Keratinocyte (primary cell): ENCODE measurements around the gene ARID1B. TPM values are rescaled to one million over a fixed set of nuclear protein-coding genes. Genes with fewer than 3 reads are reported as not detected.

Source experiments
- DNase-seq: peaks from one replicate; pipeline ENCODE4 v3.0.0-alpha.2; 2011; ENCODE audit warnings: low read depth, missing footprints, low spot score
- FAIRE-seq: peaks from 2 replicates; lab custom pipeline; 2011; peaks lifted over from hg19 to GRCh38; lab: Jason Lieb, UNC
- H2AFZ ChIP-seq: 2 replicates; pipeline ENCODE4 v1.6.0; 2012; ENCODE audit warnings: low read length, control low read depth, inconsistent platforms; ENCODE audit not compliant: control insufficient read depth
- H3K27ac ChIP-seq: 2 replicates; pipeline ENCODE4 v1.5.1; 2011; ENCODE audit warnings: low read length; ENCODE audit not compliant: control insufficient read depth, insufficient read depth
- H3K27me3 ChIP-seq: 3 replicates; pipeline ENCODE4 v1.6.0; 2011; ENCODE audit warnings: low read length; ENCODE audit not compliant: control insufficient read depth, insufficient read depth; ENCODE audit errors: extremely low read depth
- H3K36me3 ChIP-seq, 2 experiments: 2 replicates in 1 of 2; 3 replicates in 1 of 2; pipeline ENCODE4 v1.5.1; 2011; ENCODE audit warnings: low read length in 2 of 2, mild to moderate bottlenecking in 1 of 2; ENCODE audit not compliant: control insufficient read depth in 2 of 2, insufficient read depth in 2 of 2; ENCODE audit errors: extremely low read depth in 1 of 2
- H3K4me1 ChIP-seq: 3 replicates; pipeline ENCODE4 v1.5.1; 2011; ENCODE audit warnings: low read length; ENCODE audit not compliant: control insufficient read depth, insufficient read depth; ENCODE audit errors: extremely low read depth
- H3K4me2 ChIP-seq: 3 replicates; pipeline ENCODE4 v1.6.0; 2011; ENCODE audit warnings: low read depth, low read length; ENCODE audit not compliant: control insufficient read depth, insufficient read depth; ENCODE audit errors: extremely low read depth
- H3K4me3 ChIP-seq, 3 experiments: fragments of 200-600 bp in 1 of 3; sonication (generic) in 1 of 3; 2 replicates in 2 of 3; 3 replicates in 1 of 3; pipeline ENCODE4 v1.5.1; 2011 to 2016; ENCODE audit warnings: low read length in 3 of 3, mild to moderate bottlenecking in 3 of 3, control low read depth in 2 of 3, inconsistent platforms in 1 of 3, low read depth in 1 of 3, mixed read lengths in 1 of 3, mixed run types in 1 of 3, moderate library complexity in 1 of 3; ENCODE audit not compliant: control insufficient read depth in 2 of 3, insufficient read depth in 2 of 3; ENCODE audit errors: extremely low read depth in 1 of 3
- H3K79me2 ChIP-seq: 2 replicates; pipeline ENCODE4 v1.6.0; 2012; ENCODE audit warnings: low read length; ENCODE audit not compliant: control insufficient read depth, insufficient read depth
- H3K9ac ChIP-seq: 3 replicates; pipeline ENCODE4 v1.6.0; 2011; ENCODE audit warnings: low read length; ENCODE audit not compliant: control insufficient read depth, insufficient read depth; ENCODE audit errors: extremely low read depth
- H3K9me1 ChIP-seq: 3 replicates; pipeline ENCODE4 v1.6.0; 2011; ENCODE audit warnings: low read length; ENCODE audit not compliant: control insufficient read depth, insufficient read depth; ENCODE audit errors: extremely low read depth
- H3K9me3 ChIP-seq: 2 replicates; pipeline ENCODE4 v1.5.1; 2012; ENCODE audit warnings: low read depth, low read length; ENCODE audit not compliant: control insufficient read depth
- H4K20me1 ChIP-seq: 3 replicates; pipeline ENCODE4 v1.6.0; 2011; ENCODE audit warnings: low read length; ENCODE audit not compliant: control insufficient read depth, insufficient read depth; ENCODE audit errors: extremely low read depth
- EZH2 ChIP-seq: IDR thresholded peaks from one replicate; pipeline ENCODE4 v1.6.1; 2012; ENCODE audit warnings: inconsistent platforms, mild to moderate bottlenecking, low read length, moderate library complexity
- dilution Hi-C: fragments of 300-500 bp; cut with MboI; formaldehyde crosslinking; loops from one replicate; pipeline ENCODE4 v1.7.0; 2020; ENCODE audit warnings: low sequenced_read_pairs; ENCODE audit not compliant: extremely low pct_ligation_motif_present
- polyA plus RNA-seq, 5 experiments: library from polyadenylated mRNA; depleted of rRNA in 3 of 5; stranded (reverse) in 3 of 5; stranded (forward) in 1 of 5; unstranded in 1 of 5; fragments of >200 nt; gene quantifications; 1 replicate in 1 of 5; 2 replicates in 3 of 5; 3 replicates in 1 of 5; pipeline versions ENCODE4 v1.2.1 to v1.2.3, GENCODE V29; 2011 to 2012; ENCODE audit warnings: missing spikeins in 2 of 5, low read depth in 1 of 5, low replicate concordance in 1 of 5
- TF ChIP-seq, protein P1 (sequence below), 3 experiments: IDR thresholded peaks in 1 of 3; conservative IDR thresholded peaks in 1 of 3; optimal IDR thresholded peaks in 1 of 3; 2 replicates in 2 of 3; 3 replicates in 1 of 3; pipeline versions ENCODE3 to v1.5.1; 2011; ENCODE audit warnings: low read length in 3 of 3, mild to moderate bottlenecking in 3 of 3, moderate library complexity in 2 of 3, control low read depth in 1 of 3, inconsistent platforms in 1 of 3; ENCODE audit not compliant: insufficient read depth in 2 of 3; ENCODE audit errors: extremely low read depth in 1 of 3

The ARID1B gene
- polyA plus RNA-seq, 1 donor (not counting 4 experiments of a cell fraction or from before 2014, with no cell fraction given) = 14.9 TPM

GRCh38 chr6:157233156-157233555 lies 456.0 kb downstream of the ARID1B start:
- Histone ChIP-seq H3K79me2 (no peaks in the 10 kb centered on the region), H3K4me1 (peaks cover 5% of the 10 kb centered on the region), H3K4me2 (no peak overlapping the region), H3K4me3 (no peak overlapping the region), H3K27ac (no peak overlapping the region), H3K27me3 (peaks cover 41% of the 10 kb centered on the region), H4K20me1 (no peaks in the 10 kb centered on the region), H3K9ac (no peak overlapping the region), H3K9me3 (no peaks in the 10 kb centered on the region), H3K36me3 (no peaks in the 10 kb centered on the region), H3K9me1 (no peaks in the 10 kb centered on the region), H2AFZ (no peak overlapping the region)
- DNase-seq (no peak), FAIRE-seq (no peak)
- TF ChIP-seq, protein P1, sequence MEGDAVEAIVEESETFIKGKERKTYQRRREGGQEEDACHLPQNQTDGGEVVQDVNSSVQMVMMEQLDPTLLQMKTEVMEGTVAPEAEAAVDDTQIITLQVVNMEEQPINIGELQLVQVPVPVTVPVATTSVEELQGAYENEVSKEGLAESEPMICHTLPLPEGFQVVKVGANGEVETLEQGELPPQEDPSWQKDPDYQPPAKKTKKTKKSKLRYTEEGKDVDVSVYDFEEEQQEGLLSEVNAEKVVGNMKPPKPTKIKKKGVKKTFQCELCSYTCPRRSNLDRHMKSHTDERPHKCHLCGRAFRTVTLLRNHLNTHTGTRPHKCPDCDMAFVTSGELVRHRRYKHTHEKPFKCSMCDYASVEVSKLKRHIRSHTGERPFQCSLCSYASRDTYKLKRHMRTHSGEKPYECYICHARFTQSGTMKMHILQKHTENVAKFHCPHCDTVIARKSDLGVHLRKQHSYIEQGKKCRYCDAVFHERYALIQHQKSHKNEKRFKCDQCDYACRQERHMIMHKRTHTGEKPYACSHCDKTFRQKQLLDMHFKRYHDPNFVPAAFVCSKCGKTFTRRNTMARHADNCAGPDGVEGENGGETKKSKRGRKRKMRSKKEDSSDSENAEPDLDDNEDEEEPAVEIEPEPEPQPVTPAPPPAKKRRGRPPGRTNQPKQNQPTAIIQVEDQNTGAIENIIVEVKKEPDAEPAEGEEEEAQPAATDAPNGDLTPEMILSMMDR (optimal IDR thresholded peaks at IDR 0.05 in 1 of 3, IDR thresholded peaks at IDR 0.05 in 1 of 3, conservative IDR thresholded peaks at IDR 0.05 in 1 of 3; ENCODE audit: extremely low read depth in 1 of 3, insufficient read depth in 2 of 3, low read length in 3 of 3) = no peak
- TF ChIP-seq EZH2 = no peak
- dilution Hi-C loops = no loop called here

DNA sequence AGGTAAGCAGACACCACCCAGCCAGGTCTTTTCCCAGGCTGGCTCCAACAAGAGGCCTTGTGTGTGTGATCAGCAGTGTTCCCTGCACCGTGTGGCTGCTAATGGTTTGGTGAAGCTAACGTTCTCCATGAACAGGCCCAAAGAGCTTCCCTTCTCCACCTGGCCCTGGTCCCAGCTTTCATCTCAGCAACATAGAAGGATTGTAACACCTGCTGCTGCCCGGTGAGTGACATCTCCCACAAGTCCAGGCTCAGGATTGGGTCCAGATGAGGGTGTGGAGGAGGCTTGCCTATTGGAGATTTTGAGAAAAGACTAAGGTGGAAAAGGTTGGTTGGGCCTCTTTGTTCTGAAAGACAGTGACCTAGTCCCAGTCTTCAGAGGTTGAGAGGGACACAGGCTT lies 456.5 kb downstream of the ARID1B start:
- H3K9me1 ChIP-seq = no peaks in the 10 kb centered on the region
- H3K4me1 ChIP-seq = peaks cover 5% of the 10 kb centered on the region
- H2AFZ ChIP-seq = no peak overlapping the region
- no peaks in the 10 kb centered on the region for H3K36me3 ChIP-seq
- H3K4me2 ChIP-seq = no peak overlapping the region
- no peak overlapping the region for H3K9ac ChIP-seq
- dilution Hi-C loops = no loop called here
- no peak overlapping the region for H3K27ac ChIP-seq
- TF ChIP-seq, protein P1 (optimal IDR thresholded peaks at IDR 0.05 in 1 of 3, IDR thresholded peaks at IDR 0.05 in 1 of 3, conservative IDR thresholded peaks at IDR 0.05 in 1 of 3; ENCODE audit: extremely low read depth in 1 of 3, insufficient read depth in 2 of 3, low read length in 3 of 3) = no peak
- H3K9me3 ChIP-seq = no peaks in the 10 kb centered on the region
- no peaks in the 10 kb centered on the region for H3K79me2 ChIP-seq
- H3K27me3 ChIP-seq = peaks cover 42% of the 10 kb centered on the region
- FAIRE-seq (no peak), DNase-seq (no peak)
- H3K4me3 ChIP-seq = no peak overlapping the region
- no peaks in the 10 kb centered on the region for H4K20me1 ChIP-seq
